B cell (primary cell): ENCODE measurements around the gene AKAP11.

ENCODE experiments used
- CTCF ChIP-seq: fragments of 200-600 bp; IDR thresholded peaks from one replicate; pipeline ENCODE4 v1.8.0; 2022; ENCODE audit warnings: antibody characterized with exemption, mild to moderate bottlenecking
- EZH2 ChIP-seq: IDR thresholded peaks from 2 replicates; pipeline ENCODE4 v1.6.1; 2012; ENCODE audit warnings: borderline replicate concordance, low read depth, mild to moderate bottlenecking, moderate library complexity, low read length; ENCODE audit not compliant: insufficient read depth, poor library complexity, severe bottlenecking

- TF ChIP-seq CTCF (no peak), EZH2 (no peak)
Measured at GRCh38 chr13:42225051-42225450, 46.9 kb upstream of the AKAP11 start.
